ENCODE results near the gene EPHB1. TPM values are rescaled to one million over a fixed set of nuclear protein-coding genes. Genes with fewer than 3 reads are reported as not detected.

The EPHB1 gene
- total RNA-seq, 2 experiments from 2014 or later, result 0.39 to 0.91 TPM

- Mint-ChIP-seq H3K27me3 (peaks cover 13% of the 10 kb centered on the region), H3K4me1 (peaks cover 13% of the 10 kb centered on the region), H3K4me3 (no peak overlapping the region), H3K9me3 (peaks cover 3% of the 10 kb centered on the region), H3K36me3 (peaks cover 4% of the 10 kb centered on the region), H3K27ac (peak overlapping the region; percentile 89)
- ATAC-seq (ENCODE audit: low read depth), result no peak
- DNase-seq, result no peak
- POLR2A ChIA-PET, result no interaction called here
These were observed 57.1 kb downstream of the EPHB1 start for GRCh38 chr3:134852132-134852531.

GRCh38 chr3:134852893-134853351 lies 57.9 kb downstream of the EPHB1 start:
- peak overlapping the region; percentile 89 for H3K27ac Mint-ChIP-seq
- peak; percentile 77 for ATAC-seq (ENCODE audit: low read depth)
- H3K27me3 Mint-ChIP-seq, result peaks cover 13% of the 10 kb centered on the region
- peak; percentile 42 for DNase-seq
- H3K4me3 Mint-ChIP-seq, result peak overlapping the region; percentile 78
- peaks cover 4% of the 10 kb centered on the region for H3K36me3 Mint-ChIP-seq
- peaks cover 3% of the 10 kb centered on the region for H3K9me3 Mint-ChIP-seq
- POLR2A ChIA-PET, result interaction anchor here (1.0 kb wide), 1 partner anchor 49 kb away, joined by 3 read pairs; no protein-coding TSS in a partner anchor
- peaks cover 16% of the 10 kb centered on the region for H3K4me1 Mint-ChIP-seq

GRCh38 chr3:134854254-134854653 lies 59.2 kb downstream of the EPHB1 start:
- peaks cover 17% of the 10 kb centered on the region for H3K4me1 Mint-ChIP-seq
- no peak overlapping the region for H3K4me3 Mint-ChIP-seq
- H3K27ac Mint-ChIP-seq, result no peak overlapping the region
- POLR2A ChIA-PET, result no interaction called here
- H3K9me3 Mint-ChIP-seq, result peaks cover 3% of the 10 kb centered on the region
- peaks cover 8% of the 10 kb centered on the region for H3K27me3 Mint-ChIP-seq
- DNase-seq (no peak), ATAC-seq (ENCODE audit: low read depth) (no peak)
- peaks cover 4% of the 10 kb centered on the region for H3K36me3 Mint-ChIP-seq

DNA sequence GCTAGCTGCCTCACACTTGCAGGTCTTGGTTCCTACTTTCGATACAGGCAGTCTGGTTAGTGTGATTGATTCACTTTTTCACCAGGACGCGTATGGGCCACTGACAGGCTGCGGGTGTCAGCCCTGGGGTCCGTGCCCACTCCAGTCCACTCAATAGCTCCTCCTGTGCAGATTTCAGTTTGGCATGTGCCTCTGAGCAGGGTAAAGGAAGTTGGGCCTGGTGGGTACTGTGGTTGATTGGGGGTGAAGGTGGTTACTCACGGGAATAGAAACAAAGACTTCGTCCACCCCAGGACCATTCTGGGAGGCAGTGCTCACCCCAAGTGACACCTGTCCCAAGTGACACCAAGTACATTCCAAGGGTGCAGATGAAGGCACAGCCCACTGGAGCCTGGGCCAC lies 62.3 kb downstream of the EPHB1 start:
- no peak for ATAC-seq (ENCODE audit: low read depth)
- Mint-ChIP-seq H3K9me3 (peaks cover 3% of the 10 kb centered on the region), H3K27me3 (peaks cover 12% of the 10 kb centered on the region), H3K36me3 (peaks cover 4% of the 10 kb centered on the region), H3K4me1 (peaks cover 15% of the 10 kb centered on the region), H3K4me3 (no peak overlapping the region), H3K27ac (no peak overlapping the region)
- no peak for DNase-seq
- POLR2A ChIA-PET, result no interaction called here

- peaks cover 3% of the 10 kb centered on the region for H3K9me3 Mint-ChIP-seq
- POLR2A ChIA-PET, result no interaction called here
- peaks cover 12% of the 10 kb centered on the region for H3K27me3 Mint-ChIP-seq
- DNase-seq, result no peak
- H3K27ac Mint-ChIP-seq, result no peak overlapping the region
- peaks cover 11% of the 10 kb centered on the region for H3K4me1 Mint-ChIP-seq
- H3K36me3 Mint-ChIP-seq, result peaks cover 4% of the 10 kb centered on the region
- ATAC-seq (ENCODE audit: low read depth), result no peak
- no peak overlapping the region for H3K4me3 Mint-ChIP-seq
These were observed 62.8 kb downstream of the EPHB1 start for GRCh38 chr3:134857776-134858362.

DNA sequence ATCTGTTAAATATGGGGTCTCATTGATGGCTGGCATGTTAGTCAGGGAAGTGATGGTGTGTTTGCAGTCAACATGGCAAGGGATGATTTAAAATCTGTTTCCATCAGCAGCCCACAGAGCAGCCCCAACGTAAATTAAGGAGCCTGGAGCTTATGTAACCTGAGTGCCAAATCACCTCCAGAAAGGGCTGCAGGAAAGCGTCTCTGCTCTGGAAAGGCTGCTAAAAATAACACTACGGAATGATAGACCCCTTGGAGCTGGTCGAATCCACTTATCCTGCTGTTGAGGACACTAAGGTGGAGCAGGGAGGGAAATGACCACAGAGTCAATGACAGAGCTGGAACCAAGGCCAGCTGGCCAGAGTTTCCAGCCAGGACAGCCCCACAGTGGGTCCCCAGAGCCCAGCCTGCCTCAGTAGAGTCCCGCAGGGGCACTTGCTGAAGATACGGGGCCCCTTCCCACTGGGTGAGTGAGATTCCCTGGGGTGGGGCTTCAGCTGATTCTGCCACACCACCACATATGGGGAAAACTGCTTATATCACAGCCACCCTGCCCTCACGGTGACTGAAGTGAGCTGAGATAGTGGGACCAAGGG lies 63.5 kb downstream of the EPHB1 start:
- no peaks in the 10 kb centered on the region for H3K9me3 Mint-ChIP-seq
- ATAC-seq (ENCODE audit: low read depth) (no peak), DNase-seq (no peak)
- POLR2A ChIA-PET, result no interaction called here
- H3K4me3 Mint-ChIP-seq, result no peak overlapping the region
- peaks cover 4% of the 10 kb centered on the region for H3K4me1 Mint-ChIP-seq
- H3K27me3 Mint-ChIP-seq, result peaks cover 17% of the 10 kb centered on the region
- no peak overlapping the region for H3K27ac Mint-ChIP-seq
- H3K36me3 Mint-ChIP-seq, result no peaks in the 10 kb centered on the region

- Mint-ChIP-seq H3K4me1 (peaks cover 4% of the 10 kb centered on the region), H3K27me3 (peaks cover 21% of the 10 kb centered on the region), H3K36me3 (no peaks in the 10 kb centered on the region), H3K27ac (no peak overlapping the region), H3K9me3 (no peaks in the 10 kb centered on the region), H3K4me3 (no peak overlapping the region)
- POLR2A ChIA-PET, result no interaction called here
- ATAC-seq (ENCODE audit: low read depth), result no peak
- no peak for DNase-seq
These were observed 64.3 kb downstream of the EPHB1 start for GRCh38 chr3:134859341-134859740.

GRCh38 chr3:134860141-134860540 lies 65.1 kb downstream of the EPHB1 start:
- POLR2A ChIA-PET, result no interaction called here
- Mint-ChIP-seq H3K4me1 (peaks cover 4% of the 10 kb centered on the region), H3K27me3 (peaks cover 24% of the 10 kb centered on the region), H3K36me3 (no peaks in the 10 kb centered on the region), H3K9me3 (no peaks in the 10 kb centered on the region), H3K4me3 (no peak overlapping the region), H3K27ac (no peak overlapping the region)
- no peak for DNase-seq
- ATAC-seq (ENCODE audit: low read depth), result no peak

DNA sequence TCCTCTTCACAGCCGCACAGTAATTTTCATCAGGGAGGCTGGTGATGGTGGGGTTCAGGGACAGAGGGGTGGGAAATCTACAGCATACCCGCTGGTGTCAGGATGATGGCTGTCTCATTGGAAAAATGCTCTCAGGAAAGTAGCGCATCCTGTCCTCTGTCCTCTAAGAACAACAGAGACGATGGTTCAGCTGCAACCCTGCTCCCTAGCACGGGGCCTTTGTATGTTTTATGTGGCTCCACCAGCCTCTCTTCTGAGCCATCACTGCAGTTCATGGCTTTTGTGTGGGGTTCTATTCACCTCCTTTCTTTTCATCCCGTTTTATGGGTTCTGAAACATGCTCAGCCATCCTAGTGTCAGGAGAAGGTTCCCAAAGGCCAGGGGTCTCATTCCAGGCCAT lies 68.9 kb downstream of the EPHB1 start:
- no peaks in the 10 kb centered on the region for H3K9me3 Mint-ChIP-seq
- no peak overlapping the region for H3K27ac Mint-ChIP-seq
- H3K36me3 Mint-ChIP-seq, result no peaks in the 10 kb centered on the region
- peaks cover 30% of the 10 kb centered on the region for H3K27me3 Mint-ChIP-seq
- H3K4me3 Mint-ChIP-seq, result no peak overlapping the region
- no peak for DNase-seq
- no peak for ATAC-seq (ENCODE audit: low read depth)
- POLR2A ChIA-PET, result no interaction called here
- no peaks in the 10 kb centered on the region for H3K4me1 Mint-ChIP-seq

DNA sequence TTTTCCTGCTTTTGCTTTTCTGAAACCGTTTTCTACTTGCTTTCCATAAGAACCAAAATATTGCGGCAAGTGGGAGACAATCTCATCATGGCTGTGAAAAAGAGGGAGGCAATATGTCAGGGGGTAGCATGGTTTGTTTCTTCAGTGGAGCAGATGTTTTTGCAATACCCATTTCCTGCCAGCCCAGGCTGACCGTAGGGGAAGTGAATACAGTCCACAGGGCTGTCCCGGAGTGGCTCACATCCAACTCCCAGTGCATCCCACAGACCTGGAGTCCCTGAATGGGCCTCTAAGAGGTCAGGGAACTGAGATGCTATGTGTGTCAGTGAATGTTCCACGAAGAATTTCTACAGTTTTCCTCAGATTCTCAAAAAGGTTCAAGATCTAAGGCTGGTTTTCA lies 69.6 kb downstream of the EPHB1 start:
- Mint-ChIP-seq H3K9me3 (no peaks in the 10 kb centered on the region), H3K4me1 (no peaks in the 10 kb centered on the region), H3K36me3 (no peaks in the 10 kb centered on the region), H3K27me3 (peaks cover 30% of the 10 kb centered on the region), H3K4me3 (no peak overlapping the region), H3K27ac (no peak overlapping the region)
- ATAC-seq (ENCODE audit: low read depth), result no peak
- no peak for DNase-seq
- POLR2A ChIA-PET, result no interaction called here

DNA sequence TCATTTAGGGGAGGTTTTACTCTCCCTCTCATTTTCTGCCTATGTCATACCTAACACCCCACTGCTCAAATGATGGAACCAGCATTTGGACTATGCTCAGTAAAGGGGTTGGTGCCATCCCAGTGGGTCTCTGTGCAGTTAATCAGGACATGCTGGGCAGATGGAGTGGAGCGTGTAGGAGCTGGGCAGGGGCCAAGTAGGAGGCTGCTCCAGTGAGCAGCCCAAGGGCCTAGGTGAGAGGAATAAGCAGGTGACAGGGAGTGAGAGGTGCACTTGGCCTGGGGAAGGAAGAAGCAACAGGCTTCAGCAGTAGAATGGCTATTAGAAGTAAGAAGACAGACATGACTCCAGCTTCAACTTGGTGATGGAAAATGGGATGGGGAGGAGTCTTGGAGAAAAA lies 72.2 kb downstream of the EPHB1 start:
- H3K4me3 Mint-ChIP-seq, result no peak overlapping the region
- ATAC-seq (ENCODE audit: low read depth) (no peak), DNase-seq (no peak)
- no peak overlapping the region for H3K27ac Mint-ChIP-seq
- H3K4me1 Mint-ChIP-seq, result no peaks in the 10 kb centered on the region
- no peaks in the 10 kb centered on the region for H3K36me3 Mint-ChIP-seq
- H3K9me3 Mint-ChIP-seq, result no peaks in the 10 kb centered on the region
- peaks cover 28% of the 10 kb centered on the region for H3K27me3 Mint-ChIP-seq
- POLR2A ChIA-PET, result no interaction called here

DNA sequence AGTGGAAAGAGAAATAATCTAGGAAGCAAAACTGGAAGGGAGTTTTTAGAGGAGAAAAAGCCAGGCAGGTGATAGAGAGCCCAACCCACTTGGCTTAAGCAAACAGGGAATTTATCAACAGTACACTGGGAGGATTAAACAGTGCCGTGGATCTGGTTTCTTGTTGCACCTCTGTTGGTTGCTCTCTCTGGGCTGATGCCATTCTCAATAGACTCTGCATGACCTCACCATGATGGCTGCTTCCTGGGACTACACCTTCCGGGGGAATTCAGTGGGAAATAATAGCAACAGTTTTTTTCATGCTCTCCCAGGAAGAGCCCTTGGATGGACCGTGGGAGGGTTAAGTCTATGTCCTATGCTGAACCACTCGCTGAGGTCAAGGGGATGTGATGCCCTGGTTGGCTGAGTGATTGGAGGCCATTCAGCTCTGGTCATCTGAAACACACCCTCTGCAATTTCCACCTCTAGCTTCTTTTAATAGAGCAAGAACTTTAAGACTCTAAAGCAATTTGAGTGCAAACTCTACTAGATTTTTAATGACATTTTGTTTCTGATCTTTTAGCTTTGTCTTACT lies 74.2 kb downstream of the EPHB1 start:
- Mint-ChIP-seq H3K4me3 (no peak overlapping the region), H3K4me1 (no peaks in the 10 kb centered on the region), H3K9me3 (no peaks in the 10 kb centered on the region), H3K36me3 (no peaks in the 10 kb centered on the region), H3K27me3 (peaks cover 23% of the 10 kb centered on the region), H3K27ac (no peak overlapping the region)
- POLR2A ChIA-PET, result no interaction called here
- DNase-seq, result no peak
- no peak for ATAC-seq (ENCODE audit: low read depth)

- Mint-ChIP-seq H3K27me3 (peaks cover 10% of the 10 kb centered on the region), H3K4me1 (no peaks in the 10 kb centered on the region)
- POLR2A ChIA-PET, result no interaction called here
These were observed 76.8 kb downstream of the EPHB1 start for GRCh38 chr3:134871818-134872217.

More at GRCh38 chr3:134871818-134872217, 76.8 kb downstream of the EPHB1 start:
- Mint-ChIP-seq H3K27ac (no peak overlapping the region), H3K9me3 (no peaks in the 10 kb centered on the region), H3K4me3 (no peak overlapping the region), H3K36me3 (no peaks in the 10 kb centered on the region)
- ATAC-seq (ENCODE audit: low read depth) (no peak), DNase-seq (no peak)
